Measurements from ENCODE around the gene PDE1A. TPM values are rescaled to one million over a fixed set of nuclear protein-coding genes. Genes with fewer than 3 reads are reported as not detected.

Gene PDE1A
- total and polyA plus RNA-seq, 8 donors = 0.58 to 33.6 (median 12.9) TPM; not detected in 1

DNA sequence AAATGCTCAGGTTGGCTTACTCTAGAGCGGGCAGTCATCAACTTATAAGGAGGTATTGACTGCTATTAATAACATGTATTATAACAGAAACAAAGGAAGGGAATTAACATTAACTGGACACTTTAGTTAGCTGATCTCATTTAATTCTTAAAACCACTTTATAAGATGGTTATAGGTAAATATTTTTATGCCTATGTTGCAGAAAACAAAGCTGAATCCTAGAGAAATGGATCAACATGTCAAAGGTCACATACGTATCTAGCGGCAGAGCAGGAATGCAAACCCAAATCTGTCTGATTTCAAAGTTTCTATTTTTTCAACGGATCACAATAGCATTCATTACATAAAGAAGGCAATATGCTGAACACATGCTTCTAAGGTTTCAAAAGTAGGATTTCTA is 200.0 kb downstream of the PDE1A start:
- intact Hi-C loops (cut with DNase I; ENCODE audit: low total_unique reads) = no loop called here
- no peaks in the 10 kb centered on the region for H3K36me3 ChIP-seq
- H3K4me3 ChIP-seq = no peak overlapping the region
- no peaks in the 10 kb centered on the region for H3K9me3 ChIP-seq
- 86 to 92% (median 88%) methylated on average over 4 of the region's 4 CpGs for WGBS, 5 donors
- no peak overlapping the region for H3K27ac ChIP-seq
- TF ChIP-seq POLR2AphosphoS5 (IDR thresholded peaks at IDR 0.05) (no peak), POLR2A (IDR thresholded peaks at IDR 0.05) (no peak), EP300 (IDR thresholded peaks at IDR 0.05) (no peak)
- TF ChIP-seq, protein P1, sequence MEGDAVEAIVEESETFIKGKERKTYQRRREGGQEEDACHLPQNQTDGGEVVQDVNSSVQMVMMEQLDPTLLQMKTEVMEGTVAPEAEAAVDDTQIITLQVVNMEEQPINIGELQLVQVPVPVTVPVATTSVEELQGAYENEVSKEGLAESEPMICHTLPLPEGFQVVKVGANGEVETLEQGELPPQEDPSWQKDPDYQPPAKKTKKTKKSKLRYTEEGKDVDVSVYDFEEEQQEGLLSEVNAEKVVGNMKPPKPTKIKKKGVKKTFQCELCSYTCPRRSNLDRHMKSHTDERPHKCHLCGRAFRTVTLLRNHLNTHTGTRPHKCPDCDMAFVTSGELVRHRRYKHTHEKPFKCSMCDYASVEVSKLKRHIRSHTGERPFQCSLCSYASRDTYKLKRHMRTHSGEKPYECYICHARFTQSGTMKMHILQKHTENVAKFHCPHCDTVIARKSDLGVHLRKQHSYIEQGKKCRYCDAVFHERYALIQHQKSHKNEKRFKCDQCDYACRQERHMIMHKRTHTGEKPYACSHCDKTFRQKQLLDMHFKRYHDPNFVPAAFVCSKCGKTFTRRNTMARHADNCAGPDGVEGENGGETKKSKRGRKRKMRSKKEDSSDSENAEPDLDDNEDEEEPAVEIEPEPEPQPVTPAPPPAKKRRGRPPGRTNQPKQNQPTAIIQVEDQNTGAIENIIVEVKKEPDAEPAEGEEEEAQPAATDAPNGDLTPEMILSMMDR (IDR thresholded peaks at IDR 0.05) = no peak
- no peak for DNase-seq
- no peaks in the 10 kb centered on the region for H3K27me3 ChIP-seq
- H3K4me1 ChIP-seq = no peaks in the 10 kb centered on the region

DNA sequence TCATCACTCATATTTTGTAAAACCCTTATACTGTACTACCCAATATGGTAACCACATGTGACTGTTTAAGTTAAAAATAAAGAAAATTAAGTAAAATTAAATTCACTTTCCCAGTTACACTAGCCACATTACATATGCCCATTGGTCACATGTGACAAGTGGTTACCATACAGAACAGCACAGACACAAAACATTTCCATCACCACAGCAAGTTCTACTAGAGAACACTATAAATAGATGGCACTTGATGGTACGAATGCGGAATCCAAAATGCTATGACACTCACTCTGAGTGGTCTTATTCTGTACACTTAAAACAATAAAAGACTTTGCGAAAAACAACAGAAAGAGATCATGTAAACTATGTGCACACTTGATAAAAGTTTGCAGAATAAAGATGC is 202.2 kb downstream of the PDE1A start:
- H3K36me3 ChIP-seq = no peaks in the 10 kb centered on the region
- H3K27ac ChIP-seq = no peak overlapping the region
- no peaks in the 10 kb centered on the region for H3K9me3 ChIP-seq
- H3K4me1 ChIP-seq = no peaks in the 10 kb centered on the region
- no peak for DNase-seq
- H3K27me3 ChIP-seq = no peaks in the 10 kb centered on the region
- no peak overlapping the region for H3K4me3 ChIP-seq
- no peak for TF ChIP-seq POLR2AphosphoS5 (IDR thresholded peaks at IDR 0.05)
- TF ChIP-seq, protein P1 (IDR thresholded peaks at IDR 0.05) = no peak
- TF ChIP-seq EP300 (IDR thresholded peaks at IDR 0.05) = no peak
- TF ChIP-seq POLR2A (IDR thresholded peaks at IDR 0.05) = no peak
- intact Hi-C loops (cut with DNase I; ENCODE audit: low total_unique reads) = no loop called here
- 93 to 98% (median 97%) methylated on average over 3 of the region's 3 CpGs for WGBS, 5 donors

DNA sequence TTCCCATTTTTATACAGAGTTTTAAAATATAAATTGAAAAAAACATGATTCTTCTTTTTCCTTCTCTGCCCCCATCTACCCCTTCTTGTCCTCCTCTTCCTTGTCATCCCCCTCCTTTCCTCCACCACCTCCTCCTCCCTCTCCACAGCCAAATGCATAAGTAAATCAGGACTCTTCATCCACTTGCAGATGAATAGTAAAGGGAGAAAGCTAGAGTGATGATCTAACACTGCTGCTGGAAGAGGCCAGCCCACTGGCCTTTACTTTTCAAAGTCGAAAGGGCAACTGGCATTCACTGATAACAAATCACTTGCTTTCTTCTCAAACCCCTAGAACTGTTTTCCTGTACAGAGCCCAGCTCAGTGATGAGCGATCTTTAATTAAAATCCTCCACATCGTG is 205.8 kb downstream of the PDE1A start:
- peak in 1 of 2 donors; percentile 9 for DNase-seq
- no peak for TF ChIP-seq POLR2A (IDR thresholded peaks at IDR 0.05)
- TF ChIP-seq, protein P1 (IDR thresholded peaks at IDR 0.05) = no peak
- TF ChIP-seq EP300 (IDR thresholded peaks at IDR 0.05) = no peak
- TF ChIP-seq POLR2AphosphoS5 (IDR thresholded peaks at IDR 0.05) = no peak
- Histone ChIP-seq H3K36me3 (no peaks in the 10 kb centered on the region), H3K27ac (no peak overlapping the region), H3K4me3 (no peak overlapping the region), H3K9me3 (no peaks in the 10 kb centered on the region), H3K27me3 (no peaks in the 10 kb centered on the region), H3K4me1 (no peaks in the 10 kb centered on the region)
- WGBS, 5 donors = 47 to 59% (median 50%) methylated on average over 3 of the region's 3 CpGs
- intact Hi-C loops (cut with DNase I; ENCODE audit: low total_unique reads) = no loop called here

DNA sequence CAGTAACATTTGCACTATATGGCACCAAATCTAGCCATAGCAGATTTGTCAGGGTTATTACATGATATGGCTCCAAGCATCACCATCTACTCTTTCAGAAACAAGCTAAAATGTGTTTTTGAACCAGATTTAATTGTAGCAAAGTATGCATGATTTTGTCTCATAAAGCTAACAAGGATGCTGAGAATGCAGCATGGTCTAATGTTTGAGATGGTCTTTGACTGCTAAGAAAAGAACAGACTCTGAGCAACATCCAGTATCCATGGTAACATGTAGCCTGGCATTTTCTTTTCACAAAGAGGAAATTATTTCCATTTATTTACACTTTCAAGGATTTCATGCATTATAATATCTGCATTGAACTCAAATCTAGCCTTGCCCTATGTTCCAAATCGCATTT is 206.5 kb downstream of the PDE1A start:
- DNase-seq = peak in 1 of 2 donors; percentile 19
- H3K27ac ChIP-seq = no peak overlapping the region
- no peak for TF ChIP-seq POLR2AphosphoS5 (IDR thresholded peaks at IDR 0.05)
- TF ChIP-seq POLR2A (IDR thresholded peaks at IDR 0.05) = no peak
- no peak for TF ChIP-seq EP300 (IDR thresholded peaks at IDR 0.05)
- TF ChIP-seq, protein P1 (IDR thresholded peaks at IDR 0.05) = no peak
- 81 to 88% (median 82%) methylated on average over 1 of the region's 1 CpG for WGBS, 5 donors
- H3K36me3 ChIP-seq = no peaks in the 10 kb centered on the region
- intact Hi-C loops (cut with DNase I; ENCODE audit: low total_unique reads) = no loop called here
- H3K4me1 ChIP-seq = no peaks in the 10 kb centered on the region
- no peaks in the 10 kb centered on the region for H3K9me3 ChIP-seq
- H3K4me3 ChIP-seq = no peak overlapping the region
- H3K27me3 ChIP-seq = no peaks in the 10 kb centered on the region

All from stomach (tissue), 9 donors.